Sigmoid colon (tissue), 4 donors: ENCODE results near the gene TMEM259.

Source experiments
- EP300 ChIP-seq, 4 donors: sonication (generic); formaldehyde crosslinking; IDR thresholded peaks; one replicate each; pipeline ENCODE4 v1.6.1; 2017; ENCODE audit warnings: antibody characterized with exemption in 4 of 4
- POLR2A ChIP-seq, 2 donors: fragments of 450-650 bp; IDR thresholded peaks; one replicate each; pipeline ENCODE4 v1.6.1; 2016; ENCODE audit warnings: antibody characterized with exemption in 2 of 2, mild to moderate bottlenecking in 2 of 2, moderate library complexity in 2 of 2
- TF ChIP-seq, protein P1 (sequence below), 4 experiments: fragments of 450-650 bp in 3 of 4; fragments of 200-600 bp in 1 of 4; IDR thresholded peaks; one replicate each; pipeline ENCODE4 v1.5.1; 2016 to 2019; ENCODE audit warnings: antibody characterized with exemption in 4 of 4, mild to moderate bottlenecking in 3 of 4, moderate library complexity in 2 of 4

GRCh38 chr19:1055028-1055425 lies 34.1 kb upstream of the TMEM259 start:
- TF ChIP-seq, protein P1, sequence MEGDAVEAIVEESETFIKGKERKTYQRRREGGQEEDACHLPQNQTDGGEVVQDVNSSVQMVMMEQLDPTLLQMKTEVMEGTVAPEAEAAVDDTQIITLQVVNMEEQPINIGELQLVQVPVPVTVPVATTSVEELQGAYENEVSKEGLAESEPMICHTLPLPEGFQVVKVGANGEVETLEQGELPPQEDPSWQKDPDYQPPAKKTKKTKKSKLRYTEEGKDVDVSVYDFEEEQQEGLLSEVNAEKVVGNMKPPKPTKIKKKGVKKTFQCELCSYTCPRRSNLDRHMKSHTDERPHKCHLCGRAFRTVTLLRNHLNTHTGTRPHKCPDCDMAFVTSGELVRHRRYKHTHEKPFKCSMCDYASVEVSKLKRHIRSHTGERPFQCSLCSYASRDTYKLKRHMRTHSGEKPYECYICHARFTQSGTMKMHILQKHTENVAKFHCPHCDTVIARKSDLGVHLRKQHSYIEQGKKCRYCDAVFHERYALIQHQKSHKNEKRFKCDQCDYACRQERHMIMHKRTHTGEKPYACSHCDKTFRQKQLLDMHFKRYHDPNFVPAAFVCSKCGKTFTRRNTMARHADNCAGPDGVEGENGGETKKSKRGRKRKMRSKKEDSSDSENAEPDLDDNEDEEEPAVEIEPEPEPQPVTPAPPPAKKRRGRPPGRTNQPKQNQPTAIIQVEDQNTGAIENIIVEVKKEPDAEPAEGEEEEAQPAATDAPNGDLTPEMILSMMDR (IDR thresholded peaks at IDR 0.05), result no peak
- TF ChIP-seq POLR2A (IDR thresholded peaks at IDR 0.05) (no peak), EP300 (IDR thresholded peaks at IDR 0.05) (no peak)
